Measurements from ENCODE around the gene LZTR1. TPM values are rescaled to one million over a fixed set of nuclear protein-coding genes. Genes with fewer than 3 reads are reported as not detected.

Gene LZTR1
- total RNA-seq, 1 experiment from 2014 or later = 41.0 TPM

DNA sequence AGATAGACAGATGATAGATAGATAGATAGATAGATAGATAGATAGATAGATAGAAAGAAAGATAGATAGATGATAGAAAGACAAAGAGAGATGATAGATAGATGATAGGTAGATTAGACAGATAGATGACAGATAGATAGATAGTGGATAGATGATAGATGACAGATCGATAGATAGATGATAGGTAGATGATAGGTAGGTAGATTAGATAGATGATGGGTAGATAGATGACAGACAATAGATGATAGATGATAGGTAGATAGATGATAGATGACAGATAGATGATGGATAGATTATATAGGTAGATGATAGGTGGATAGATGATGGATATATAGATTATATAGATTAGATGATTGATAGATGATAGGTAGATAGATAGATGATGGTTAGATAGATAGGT is 4.3 kb downstream of the LZTR1 start:
- ChIA-PET POLR2A (ENCODE audit: unreplicated experiment) (no interaction called here), CTCF (no interaction called here)
- no TSS peak for BruUV-seq (replicated peaks)
- intact Hi-C loops (cut with micrococcal nuclease) = no loop called here
- Histone ChIP-seq H3K27ac (ENCODE audit: low read length) (no peak overlapping the region), H3K4me2 (ENCODE audit: low read length) (no peak overlapping the region), H3K36me3 (ENCODE audit: low read depth, low read length) (no peaks in the 10 kb centered on the region; the same call in 1 of the 2 replicates), H3K9me2 (replicated peaks; ENCODE audit: low read length) (no peaks in the 10 kb centered on the region), H3K27me3 (ENCODE audit: low read length) (no peaks in the 10 kb centered on the region), H3K4me1 (ENCODE audit: insufficient read depth, low read length) (peaks cover 10% of the 10 kb centered on the region), H3F3A (ENCODE audit: low read length, unreplicated experiment) (no peaks in the 10 kb centered on the region), H3K4me3 (ENCODE audit: low read length) (no peak overlapping the region), H3K9me3 (ENCODE audit: low read length) (no peaks in the 10 kb centered on the region), H3K79me2 (ENCODE audit: low read length) (peaks cover 16% of the 10 kb centered on the region), H2AFZ (ENCODE audit: low read length) (no peak overlapping the region), H4K20me1 (ENCODE audit: low read length) (no peaks in the 10 kb centered on the region), H3K9ac (ENCODE audit: low read length) (no peak overlapping the region)
- DNase-seq (no peak), ATAC-seq (no peak)
- no peak for TF ChIP-seq EZH2phosphoT487 (IDR thresholded peaks at IDR 0.05; ENCODE audit: borderline replicate concordance, low read length)
- TF ChIP-seq EZH2 (IDR thresholded peaks at IDR 0.05; ENCODE audit: low read length, unreplicated experiment) = no peak

DNA sequence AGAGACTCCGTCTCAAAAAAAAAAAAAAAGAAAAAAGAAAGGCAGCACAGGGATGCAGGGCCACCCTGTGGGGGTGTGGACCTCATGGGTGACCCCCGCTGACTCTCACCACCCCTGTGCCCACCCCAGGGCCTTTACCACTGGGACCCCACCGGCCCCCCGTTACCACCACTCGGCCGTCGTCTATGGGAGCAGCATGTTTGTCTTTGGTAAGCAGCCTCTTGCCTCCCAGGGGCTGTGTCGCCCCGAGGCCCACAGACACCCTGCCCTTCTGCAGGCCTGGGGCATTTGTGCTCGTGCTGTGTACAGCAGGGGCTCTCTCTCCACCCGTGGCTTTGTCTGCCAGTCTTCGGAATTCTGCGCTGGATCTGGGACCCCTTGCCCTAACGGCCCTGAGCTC is 5.3 kb downstream of the LZTR1 start:
- TF ChIP-seq, protein P1, sequence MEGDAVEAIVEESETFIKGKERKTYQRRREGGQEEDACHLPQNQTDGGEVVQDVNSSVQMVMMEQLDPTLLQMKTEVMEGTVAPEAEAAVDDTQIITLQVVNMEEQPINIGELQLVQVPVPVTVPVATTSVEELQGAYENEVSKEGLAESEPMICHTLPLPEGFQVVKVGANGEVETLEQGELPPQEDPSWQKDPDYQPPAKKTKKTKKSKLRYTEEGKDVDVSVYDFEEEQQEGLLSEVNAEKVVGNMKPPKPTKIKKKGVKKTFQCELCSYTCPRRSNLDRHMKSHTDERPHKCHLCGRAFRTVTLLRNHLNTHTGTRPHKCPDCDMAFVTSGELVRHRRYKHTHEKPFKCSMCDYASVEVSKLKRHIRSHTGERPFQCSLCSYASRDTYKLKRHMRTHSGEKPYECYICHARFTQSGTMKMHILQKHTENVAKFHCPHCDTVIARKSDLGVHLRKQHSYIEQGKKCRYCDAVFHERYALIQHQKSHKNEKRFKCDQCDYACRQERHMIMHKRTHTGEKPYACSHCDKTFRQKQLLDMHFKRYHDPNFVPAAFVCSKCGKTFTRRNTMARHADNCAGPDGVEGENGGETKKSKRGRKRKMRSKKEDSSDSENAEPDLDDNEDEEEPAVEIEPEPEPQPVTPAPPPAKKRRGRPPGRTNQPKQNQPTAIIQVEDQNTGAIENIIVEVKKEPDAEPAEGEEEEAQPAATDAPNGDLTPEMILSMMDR (conservative IDR thresholded peaks at IDR 0.05; ENCODE audit: low read depth, low read length) = no peak
- TF ChIP-seq EZH2phosphoT487 (IDR thresholded peaks at IDR 0.05; ENCODE audit: borderline replicate concordance, low read length) = no peak
- no peak for TF ChIP-seq EZH2 (IDR thresholded peaks at IDR 0.05; ENCODE audit: low read length, unreplicated experiment)
- no peak for ATAC-seq
- intact Hi-C loops (cut with micrococcal nuclease) = no loop called here
- CTCF ChIA-PET = no interaction called here
- no TSS peak for BruUV-seq (replicated peaks)
- DNase-seq = no peak
- Histone ChIP-seq H3K9ac (ENCODE audit: low read length) (no peak overlapping the region), H3K36me3 (ENCODE audit: low read depth, low read length) (no peaks in the 10 kb centered on the region; the same call in 1 of the 2 replicates), H2AFZ (ENCODE audit: low read length) (no peak overlapping the region), H3K4me1 (ENCODE audit: insufficient read depth, low read length) (peaks cover 8% of the 10 kb centered on the region; the same call in 1 of the 2 replicates), H3K79me2 (ENCODE audit: low read length) (peaks cover 13% of the 10 kb centered on the region), H3K27me3 (ENCODE audit: low read length) (no peaks in the 10 kb centered on the region), H3K27ac (ENCODE audit: low read length) (no peak overlapping the region), H3K4me3 (ENCODE audit: low read length) (no peak overlapping the region), H3K9me2 (replicated peaks; ENCODE audit: low read length) (no peaks in the 10 kb centered on the region), H4K20me1 (ENCODE audit: low read length) (no peaks in the 10 kb centered on the region), H3K9me3 (ENCODE audit: low read length) (no peaks in the 10 kb centered on the region), H3K4me2 (ENCODE audit: low read length) (no peak overlapping the region), H3F3A (ENCODE audit: low read length, unreplicated experiment) (no peaks in the 10 kb centered on the region)
- POLR2A ChIA-PET (ENCODE audit: unreplicated experiment) = no interaction called here

DNA sequence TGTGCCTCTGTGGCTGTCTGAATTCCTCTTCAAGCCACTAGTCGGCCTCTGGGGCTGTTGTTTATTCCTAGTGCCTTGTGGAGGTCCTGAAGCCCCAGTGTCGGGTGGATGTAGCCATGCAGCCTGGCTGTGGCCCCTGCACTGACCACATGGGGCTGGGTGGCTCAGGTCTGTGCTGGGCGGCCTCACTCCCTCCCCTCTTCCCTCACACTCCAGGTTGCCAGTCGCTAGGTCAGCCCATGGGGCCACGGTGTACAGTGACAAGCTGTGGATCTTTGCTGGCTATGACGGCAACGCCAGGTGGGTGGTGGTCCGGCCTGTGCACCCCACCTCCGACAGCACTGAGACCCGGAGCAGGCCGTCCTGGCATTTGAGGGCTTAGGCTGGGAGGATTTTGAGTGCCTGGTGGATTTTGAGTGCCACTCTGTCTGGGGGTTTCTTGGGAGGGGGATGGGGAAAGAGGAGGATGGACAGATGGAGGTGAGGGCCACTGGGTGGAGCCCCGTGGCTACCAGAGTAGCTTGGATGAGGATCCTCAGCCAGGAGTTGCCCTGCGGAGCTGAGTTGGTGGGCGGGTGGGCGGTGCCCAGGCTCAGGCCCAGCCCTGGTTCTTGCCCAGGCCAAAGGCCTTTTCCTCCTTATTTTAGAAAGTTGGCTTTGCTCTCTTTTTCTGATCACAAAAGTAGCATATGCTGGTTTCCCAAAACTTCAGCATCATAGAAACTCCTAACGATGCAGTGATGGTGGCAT is 6.7 kb downstream of the LZTR1 start:
- H3K27ac ChIP-seq (ENCODE audit: low read length) = no peak overlapping the region
- TF ChIP-seq EZH2phosphoT487 (IDR thresholded peaks at IDR 0.05; ENCODE audit: borderline replicate concordance, low read length) (no peak), EZH2 (IDR thresholded peaks at IDR 0.05; ENCODE audit: low read length, unreplicated experiment) (no peak)
- TF ChIP-seq, protein P1 (conservative IDR thresholded peaks at IDR 0.05; ENCODE audit: low read depth, low read length) = no peak
- no peaks in the 10 kb centered on the region for H3K4me1 ChIP-seq (ENCODE audit: insufficient read depth, low read length)
- DNase-seq (no peak), ATAC-seq (no peak)
- H3K4me2 ChIP-seq (ENCODE audit: low read length) = no peak overlapping the region
- intact Hi-C loops (cut with micrococcal nuclease) = no loop called here
- H4K20me1 ChIP-seq (ENCODE audit: low read length) = no peaks in the 10 kb centered on the region
- H3K79me2 ChIP-seq (ENCODE audit: low read length) = no peaks in the 10 kb centered on the region
- no peak overlapping the region for H3K9ac ChIP-seq (ENCODE audit: low read length)
- POLR2A ChIA-PET (ENCODE audit: unreplicated experiment) = no interaction called here
- CTCF ChIA-PET = no interaction called here
- no TSS peak for BruUV-seq (replicated peaks)
- no peaks in the 10 kb centered on the region for H3K27me3 ChIP-seq (ENCODE audit: low read length)
- no peak overlapping the region for H2AFZ ChIP-seq (ENCODE audit: low read length)
- H3K9me2 ChIP-seq (replicated peaks; ENCODE audit: low read length) = no peaks in the 10 kb centered on the region
- no peaks in the 10 kb centered on the region; the same call in 1 of the 2 replicates for H3K36me3 ChIP-seq (ENCODE audit: low read depth, low read length)
- no peak overlapping the region for H3K4me3 ChIP-seq (ENCODE audit: low read length)
- H3F3A ChIP-seq (ENCODE audit: low read length, unreplicated experiment) = no peaks in the 10 kb centered on the region
- H3K9me3 ChIP-seq (ENCODE audit: low read length) = no peaks in the 10 kb centered on the region

Data from PC-3 (cell line).